ENCODE results near the gene ERC1.

Gene ERC1

DNA sequence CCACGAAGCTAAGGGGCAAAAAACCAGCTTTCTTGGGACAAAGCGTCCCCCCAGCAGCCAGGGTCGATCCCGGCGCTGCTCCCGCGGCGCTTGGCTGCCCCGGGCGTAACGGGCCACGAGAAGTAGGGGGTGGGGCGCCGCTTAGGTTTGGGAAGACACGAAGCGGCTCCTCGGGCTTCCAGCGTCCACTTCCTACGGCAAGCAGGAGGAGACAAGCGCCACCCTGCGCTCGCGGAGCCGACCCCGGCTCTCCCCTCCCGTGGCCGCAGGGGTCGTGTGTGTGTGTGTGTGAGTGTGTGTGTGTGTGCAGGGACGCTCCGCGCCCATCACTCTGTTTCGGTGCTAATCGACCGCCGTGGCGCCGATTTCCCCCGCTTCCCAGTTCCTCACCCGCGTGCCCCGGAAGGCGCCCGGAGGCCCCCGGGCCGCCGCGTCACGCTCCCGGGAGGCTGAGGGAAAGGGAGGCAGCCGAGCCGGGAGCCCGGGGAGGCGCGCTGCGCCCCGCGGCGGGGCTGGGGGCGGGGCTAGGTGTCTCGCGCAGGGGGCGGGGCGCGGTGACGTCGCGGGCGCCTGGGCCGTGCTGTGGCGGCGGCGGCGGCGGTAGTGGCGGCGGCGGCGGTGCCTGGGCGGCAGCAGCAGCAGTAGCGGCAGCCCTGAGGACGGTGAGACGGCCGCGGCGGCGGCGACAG, at the start of gene ERC1:
ERC1 (plus strand) TSS at position 563 of the 689 bp plus-strand sequence. CDS start 36,681 bp downstream, outside the sequence.
- peak; percentile 85 to 88 for DNase-seq

DNA sequence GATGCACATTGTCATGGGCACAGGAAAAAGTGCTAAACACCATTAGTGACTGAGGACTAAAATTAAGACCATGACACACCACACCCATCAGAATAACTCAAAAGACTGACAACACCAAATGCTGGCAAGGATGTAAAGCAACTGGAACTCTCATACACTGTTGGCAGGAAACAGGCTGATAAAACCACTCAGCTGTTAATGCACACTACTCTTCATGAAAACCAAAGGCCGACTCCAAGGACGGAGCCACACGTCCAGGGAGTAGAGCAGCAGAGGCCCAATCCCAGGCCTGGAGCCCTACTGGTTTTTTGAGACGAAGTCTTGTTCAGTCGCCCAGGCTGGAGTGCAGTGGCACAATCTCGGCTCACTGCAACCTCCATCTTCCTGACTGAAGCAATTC, 48.0 kb upstream of the ERC1 start:
- DNase-seq, result no peak

- DNase-seq, result no peak
Measured at GRCh38 chr12:944211-944610, 46.8 kb upstream of the ERC1 start.

GRCh38 chr12:946212-946611, 44.8 kb upstream of the ERC1 start:
- no peak for DNase-seq

- no peak for DNase-seq
Measured at GRCh38 chr12:946631-947030, 44.4 kb upstream of the ERC1 start.

DNA sequence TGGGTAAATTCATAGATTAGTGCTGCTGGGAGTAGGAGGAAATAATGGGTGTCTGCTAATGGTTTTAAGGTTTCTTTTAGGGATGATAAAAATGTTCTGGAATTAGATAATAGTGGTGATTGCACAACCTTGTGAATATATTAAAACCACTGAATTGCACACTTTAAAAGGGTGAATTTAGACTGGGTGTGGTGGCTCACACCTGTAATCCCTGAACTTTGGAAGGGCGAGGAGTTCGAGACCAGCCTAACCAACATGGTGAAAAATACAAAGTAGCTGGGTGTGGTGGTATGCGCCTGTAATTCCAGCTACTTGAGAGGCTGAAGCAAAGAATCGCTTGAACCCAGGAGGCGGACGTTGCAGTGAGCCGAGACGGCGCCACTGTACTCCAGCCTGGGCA, 42.8 kb upstream of the ERC1 start:
- DNase-seq, result no peak

GRCh38 chr12:949453-950191, 41.4 kb upstream of the ERC1 start, which contains the start of gene RAD52:
TSS of gene RAD52 (minus strand) at chr12:949694. CDS start at chr12:933058, 16,636 bp downstream.
- DNase-seq, result peak; percentile 99

- DNase-seq, result no peak
Measured at GRCh38 chr12:951176-951575, 39.8 kb upstream of the ERC1 start.

DNA sequence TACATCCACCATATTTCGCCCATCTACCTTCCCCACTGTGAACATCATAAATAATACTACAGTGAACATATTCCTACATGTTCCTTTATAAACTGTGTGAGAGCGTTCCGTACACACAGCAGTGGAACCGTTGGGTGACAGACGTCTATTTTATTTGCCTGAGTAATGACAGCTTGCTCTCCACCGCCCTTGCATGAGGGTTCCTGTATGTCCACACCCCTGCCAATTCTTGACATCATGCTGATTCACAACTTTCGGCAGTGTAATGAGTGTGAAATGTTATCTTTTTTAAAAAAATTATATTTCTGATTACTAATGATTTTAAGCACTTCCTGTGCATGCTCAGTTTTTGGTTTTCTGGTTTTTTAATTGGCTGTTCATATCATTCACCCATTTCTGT, 37.2 kb upstream of the ERC1 start:
- no peak for DNase-seq

GRCh38 chr12:954741-955140, 36.3 kb upstream of the ERC1 start:
- no peak for DNase-seq

- no peak for DNase-seq
Measured at GRCh38 chr12:955939-956338, 35.1 kb upstream of the ERC1 start.

DNA sequence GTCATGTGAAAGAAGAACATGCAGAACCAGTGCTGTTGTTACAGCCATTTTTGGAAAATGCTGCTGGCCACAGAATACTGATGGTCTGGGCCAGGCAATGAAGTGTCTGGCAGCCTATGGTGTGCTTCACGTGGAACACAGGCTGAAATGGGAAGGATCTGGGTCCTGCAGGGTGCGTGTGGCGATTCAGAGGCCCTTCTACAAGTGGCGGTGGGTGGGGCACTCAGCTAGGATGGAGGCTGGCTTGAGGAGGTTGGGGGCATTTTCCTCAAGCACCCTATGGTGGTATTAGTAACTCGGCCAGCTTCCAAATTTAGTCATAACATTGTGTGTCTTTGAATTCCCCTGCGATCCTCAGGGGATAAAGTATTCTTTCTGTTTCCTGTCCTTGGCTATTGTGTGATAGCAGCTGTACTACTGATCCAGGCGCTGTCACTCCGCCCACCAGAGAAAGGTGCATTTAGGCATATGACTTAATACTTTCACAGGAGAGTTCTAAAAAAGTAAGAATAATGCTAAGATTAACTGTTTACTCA, 32.4 kb upstream of the ERC1 start:
- DNase-seq, result no peak

DNA sequence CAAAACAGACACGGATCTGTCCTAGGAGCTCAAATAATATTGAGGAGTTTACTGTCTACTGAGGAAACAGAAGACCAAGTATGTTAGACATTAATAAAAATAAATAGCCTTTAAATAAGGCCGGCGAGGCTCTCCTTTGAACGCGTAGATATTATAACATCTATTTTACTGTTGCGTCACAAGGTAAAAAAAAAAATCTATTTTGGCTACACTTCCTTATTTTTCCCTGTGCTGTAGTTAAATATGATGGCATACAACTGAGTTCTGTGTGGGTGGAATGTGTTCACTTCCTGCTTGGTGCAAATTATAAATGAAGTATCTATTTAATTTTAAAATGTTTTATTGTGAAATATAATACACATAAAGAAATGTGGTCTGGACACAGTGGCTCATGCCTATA, 24.3 kb upstream of the ERC1 start:
- DNase-seq, result no peak

DNA sequence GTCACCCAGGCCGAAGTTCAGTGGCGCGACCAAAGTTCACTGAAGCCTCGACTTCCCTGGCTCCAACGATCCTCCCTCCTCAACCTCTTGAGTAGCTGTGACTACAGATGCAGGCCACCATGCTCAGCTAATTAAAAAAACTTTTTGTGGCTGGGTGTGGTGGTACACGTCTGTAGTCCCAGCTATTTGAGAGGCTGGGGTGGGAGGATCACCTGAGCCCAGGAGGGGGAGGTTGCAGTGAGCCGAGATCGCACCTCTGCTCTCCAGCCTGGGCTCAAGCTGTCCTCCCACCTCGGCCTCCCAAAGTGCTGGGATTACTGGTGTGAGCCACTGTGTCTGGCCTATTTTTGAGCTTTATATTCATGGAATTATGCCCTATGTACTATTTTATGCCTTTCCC, 23.4 kb upstream of the ERC1 start:
- no peak for DNase-seq

DNA sequence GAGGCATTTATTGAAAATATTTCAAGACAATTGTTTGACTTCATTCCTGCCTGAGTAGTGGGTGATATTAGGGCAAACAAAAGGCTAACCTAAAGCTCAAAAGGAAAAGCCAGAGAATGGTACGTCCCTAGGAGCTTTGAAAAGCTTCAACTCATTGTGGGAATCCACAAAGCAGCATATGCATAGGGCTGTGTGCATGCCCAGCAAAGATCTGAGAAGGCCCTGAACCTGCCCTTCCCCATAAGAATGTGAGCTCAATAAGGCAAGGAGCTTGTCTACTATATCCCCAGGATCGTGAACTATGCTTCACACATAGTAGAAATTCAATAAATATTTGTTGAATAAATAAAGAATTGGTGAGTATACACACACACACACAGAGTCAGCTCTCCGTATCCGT, 22.5 kb upstream of the ERC1 start:
- DNase-seq, result no peak

GRCh38 chr12:969821-970220, 21.2 kb upstream of the ERC1 start:
- DNase-seq, result no peak

GRCh38 chr12:971991-972390, 19.0 kb upstream of the ERC1 start:
- no peak for DNase-seq

- DNase-seq, result no peak
Measured at GRCh38 chr12:974271-974862, 16.7 kb upstream of the ERC1 start.

DNA sequence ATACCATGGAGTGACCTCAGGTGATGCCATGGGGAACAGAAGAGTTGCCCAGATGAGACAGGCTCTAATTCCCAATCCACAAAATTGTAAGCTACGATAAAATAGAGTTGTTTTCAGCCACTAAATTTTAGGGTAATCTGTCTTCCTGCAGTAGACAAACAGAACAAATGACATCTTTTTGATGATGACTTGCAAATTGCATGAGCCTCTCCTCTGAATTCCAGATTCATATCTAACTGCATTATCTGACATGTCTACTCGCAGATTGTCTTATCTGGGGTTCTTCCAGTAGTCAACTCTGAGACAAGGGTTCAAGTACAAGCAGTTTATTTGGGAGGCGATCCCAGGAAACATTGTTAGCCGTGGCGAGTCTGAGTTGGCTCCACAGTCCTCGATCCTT, 14.4 kb upstream of the ERC1 start:
- DNase-seq, result no peak

DNA sequence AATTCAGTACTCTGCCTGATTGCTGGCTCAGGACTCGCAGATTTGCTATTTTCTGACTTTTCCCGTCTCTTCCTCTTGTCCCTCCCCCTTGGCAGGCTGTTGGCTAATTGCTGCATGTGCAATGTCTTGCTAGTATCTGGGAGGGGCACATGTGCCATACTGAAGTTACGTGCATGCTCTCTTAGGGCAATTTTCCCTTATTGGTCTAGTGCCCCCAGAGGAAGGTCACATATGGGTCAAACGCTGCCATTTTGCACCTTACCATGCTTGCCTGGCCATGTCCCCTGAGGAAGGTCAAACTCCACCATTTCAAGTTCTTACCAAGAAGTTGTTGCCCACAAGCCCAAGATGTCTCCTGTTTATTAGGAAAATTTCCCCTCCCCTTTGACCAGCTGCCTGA, 13.9 kb upstream of the ERC1 start:
- DNase-seq, result no peak

- DNase-seq, result no peak
Measured at GRCh38 chr12:979349-979748, 11.7 kb upstream of the ERC1 start.

DNA sequence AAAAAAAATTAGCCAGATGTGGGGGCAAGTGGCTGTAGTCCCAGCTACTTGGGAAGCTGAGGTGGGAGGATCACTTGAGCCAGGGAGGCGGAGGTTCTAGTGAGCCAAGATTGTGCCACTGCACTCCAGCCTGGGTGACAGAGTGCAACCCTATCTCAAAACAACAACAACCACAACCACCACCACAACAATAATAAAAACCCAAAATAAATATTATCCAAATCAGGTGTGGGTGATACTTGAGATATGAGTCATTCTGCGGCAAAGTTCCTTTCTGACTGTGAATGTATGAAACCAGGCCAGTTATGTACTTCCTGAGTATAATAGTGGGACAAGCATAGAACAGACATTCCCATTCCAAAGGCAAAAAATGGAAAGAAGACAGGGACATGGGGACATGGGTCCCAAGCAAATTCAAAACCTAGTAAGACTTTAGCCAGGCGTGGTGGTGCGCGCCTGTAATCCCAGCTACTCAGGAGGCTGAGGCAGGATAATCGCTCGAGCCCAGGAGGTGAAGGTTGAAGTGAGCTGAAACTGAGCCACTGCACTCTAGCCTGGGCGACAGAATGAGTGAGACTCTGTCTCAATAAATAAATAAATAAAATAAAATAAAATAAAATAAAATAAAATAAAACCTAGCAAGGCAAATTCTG, 9.7 kb upstream of the ERC1 start:
- no peak for DNase-seq

- no peak for DNase-seq
Measured at GRCh38 chr12:981961-982360, 9.1 kb upstream of the ERC1 start.
